Choroid plexus epithelial cell (primary cell): ENCODE results near the gene TXN2.
"Not testable (repeated sequence)": the region's sequence is repeated elsewhere in the genome, so short reads cannot be mapped to it uniquely, and the experiment has no call there.

Experiments
- DNase-seq: peaks from one replicate; pipeline ENCODE4 v3.0.0-alpha.2; 2010; ENCODE audit warnings: low read depth
- H3K4me3 ChIP-seq: 2 replicates; pipeline ENCODE4 v1.5.1; 2011; ENCODE audit warnings: low read depth, mild to moderate bottlenecking, control low read depth, low read length, moderate library complexity
- TF ChIP-seq, protein P1 (sequence below): conservative IDR thresholded peaks from 2 replicates; pipeline ENCODE4 v1.5.1; 2011; ENCODE audit warnings: low read depth, mild to moderate bottlenecking, control low read depth, inconsistent platforms, low read length, moderate library complexity

Gene TXN2

DNA sequence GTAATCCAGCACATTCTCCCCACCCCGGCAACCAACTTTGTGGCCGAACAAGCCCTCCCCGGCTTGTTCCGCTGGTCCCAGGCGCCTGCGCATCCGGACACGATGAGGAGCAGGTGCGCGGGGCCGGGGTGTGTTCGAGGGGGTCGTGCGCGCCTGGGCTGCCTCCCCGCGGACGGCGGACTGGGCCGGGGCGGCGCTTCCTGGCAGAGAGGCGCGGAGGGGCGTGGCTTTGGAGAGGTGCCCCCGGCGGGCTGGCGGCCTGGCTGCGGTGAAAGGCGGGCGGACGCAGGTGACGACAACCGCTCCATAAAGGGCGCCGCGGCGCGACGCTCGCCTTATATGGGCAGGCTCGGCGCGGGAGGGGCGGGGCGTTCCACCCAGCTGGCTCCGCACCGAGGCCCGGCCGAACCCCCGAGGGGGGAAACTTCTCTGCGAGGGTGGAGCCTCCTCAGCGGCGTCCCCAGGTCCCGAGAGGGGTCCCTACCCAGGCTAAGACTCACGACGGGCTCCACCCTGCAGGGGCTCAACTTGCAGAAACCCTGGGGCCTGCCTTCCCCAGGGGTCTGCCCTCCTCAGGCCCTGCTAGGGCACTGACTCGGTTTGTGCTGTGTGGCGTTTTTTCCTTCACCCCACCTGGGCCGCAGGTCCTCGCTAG lies 26.4 kb downstream of the TXN2 start:
- peak; percentile 79 for DNase-seq
- TF ChIP-seq, protein P1, sequence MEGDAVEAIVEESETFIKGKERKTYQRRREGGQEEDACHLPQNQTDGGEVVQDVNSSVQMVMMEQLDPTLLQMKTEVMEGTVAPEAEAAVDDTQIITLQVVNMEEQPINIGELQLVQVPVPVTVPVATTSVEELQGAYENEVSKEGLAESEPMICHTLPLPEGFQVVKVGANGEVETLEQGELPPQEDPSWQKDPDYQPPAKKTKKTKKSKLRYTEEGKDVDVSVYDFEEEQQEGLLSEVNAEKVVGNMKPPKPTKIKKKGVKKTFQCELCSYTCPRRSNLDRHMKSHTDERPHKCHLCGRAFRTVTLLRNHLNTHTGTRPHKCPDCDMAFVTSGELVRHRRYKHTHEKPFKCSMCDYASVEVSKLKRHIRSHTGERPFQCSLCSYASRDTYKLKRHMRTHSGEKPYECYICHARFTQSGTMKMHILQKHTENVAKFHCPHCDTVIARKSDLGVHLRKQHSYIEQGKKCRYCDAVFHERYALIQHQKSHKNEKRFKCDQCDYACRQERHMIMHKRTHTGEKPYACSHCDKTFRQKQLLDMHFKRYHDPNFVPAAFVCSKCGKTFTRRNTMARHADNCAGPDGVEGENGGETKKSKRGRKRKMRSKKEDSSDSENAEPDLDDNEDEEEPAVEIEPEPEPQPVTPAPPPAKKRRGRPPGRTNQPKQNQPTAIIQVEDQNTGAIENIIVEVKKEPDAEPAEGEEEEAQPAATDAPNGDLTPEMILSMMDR = no peak
- peak overlapping the region; percentile 54 for H3K4me3 ChIP-seq

DNA sequence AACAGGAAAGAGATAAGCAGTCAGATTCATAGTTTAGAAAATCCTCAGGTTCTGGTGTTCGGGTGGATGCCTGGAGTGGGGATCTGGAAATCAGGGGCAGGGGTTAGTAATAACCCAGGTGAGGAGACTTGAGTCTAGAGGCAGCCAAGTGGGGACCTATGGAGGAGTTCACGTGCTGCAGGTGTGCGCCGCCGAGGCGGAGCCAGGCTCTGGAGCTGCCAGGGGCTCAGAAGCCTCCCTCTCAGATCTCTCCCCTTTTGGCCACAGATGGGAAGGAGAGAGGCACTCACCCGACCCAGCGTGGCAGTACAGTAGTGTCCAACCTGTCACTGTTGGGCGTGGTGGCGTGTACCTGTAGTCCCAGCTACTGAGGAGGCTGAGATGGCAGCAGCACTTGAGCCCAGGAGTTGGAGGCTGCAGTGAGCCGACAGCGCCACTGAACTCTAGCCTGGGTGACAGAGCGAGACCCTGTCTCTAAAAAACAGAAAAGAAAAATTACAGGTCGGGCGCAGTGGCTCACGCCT lies 27.5 kb downstream of the TXN2 start:
- H3K4me3 ChIP-seq = no peak overlapping the region
- TF ChIP-seq, protein P1 = no peak
- DNase-seq = no peak

DNA sequence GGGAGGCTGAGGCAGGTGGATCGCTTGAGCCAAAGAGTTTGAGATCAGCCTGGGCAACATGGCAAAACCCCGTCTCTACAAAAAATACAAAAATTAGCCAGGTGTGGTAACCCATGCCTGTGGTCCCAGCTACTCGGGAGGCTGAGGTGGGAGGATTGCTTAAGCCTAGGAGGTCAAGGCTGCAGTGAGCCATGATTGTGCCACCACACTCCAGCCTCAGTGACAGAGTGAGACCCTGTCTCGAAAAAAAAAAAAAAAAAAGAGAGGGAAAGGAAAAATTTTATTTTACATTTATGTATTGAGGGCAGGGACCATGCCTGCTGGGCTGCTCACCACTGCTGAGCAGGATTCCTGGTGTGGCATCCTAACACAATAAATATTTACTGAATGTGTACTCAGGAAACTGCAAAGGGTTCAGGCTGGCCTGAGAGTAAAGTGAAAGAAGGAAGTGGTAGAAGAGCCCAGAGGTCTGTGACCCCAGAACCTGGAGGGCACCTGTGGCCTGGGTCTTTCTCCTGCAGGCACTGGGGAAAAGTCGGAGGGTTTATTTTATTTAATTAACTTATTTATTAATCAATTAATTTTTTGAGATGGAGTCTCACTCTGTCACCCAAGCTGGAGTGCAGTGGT lies 28.3 kb downstream of the TXN2 start:
- H3K4me3 ChIP-seq, DNase-seq: not testable (repeated sequence)

- no peak for DNase-seq
- no peak overlapping the region for H3K4me3 ChIP-seq
- TF ChIP-seq, protein P1 = no peak
Measured at GRCh38 chr22:36452250-36452977, 29.0 kb downstream of the TXN2 start.

GRCh38 chr22:36450923-36451322 lies 30.5 kb downstream of the TXN2 start:
- not testable (repeated sequence) for H3K4me3 ChIP-seq, DNase-seq

GRCh38 chr22:36449596-36450175 lies 31.8 kb downstream of the TXN2 start:
- no peak for DNase-seq
- TF ChIP-seq, protein P1 = no peak
- H3K4me3 ChIP-seq = no peak overlapping the region

GRCh38 chr22:36447632-36448031 lies 33.8 kb downstream of the TXN2 start:
- DNase-seq = no peak
- TF ChIP-seq, protein P1 = no peak
- H3K4me3 ChIP-seq = no peak overlapping the region
